ENCODE measurements around the gene DDX50.

- TF ChIP-seq CTCF (IDR thresholded peaks at IDR 0.05): no peak
- TF ChIP-seq EP300 (IDR thresholded peaks at IDR 0.05): no peak
- TF ChIP-seq POLR2A (IDR thresholded peaks at IDR 0.05; ENCODE audit: low read depth): no peak
Observed at GRCh38 chr10:68870061-68870460, 31.1 kb upstream of the DDX50 start.
